OCI-LY1 (cell line): ENCODE measurements around the gene FHL2.

ENCODE experiments used
- H2AFZ ChIP-seq: fragments of 200-600 bp; sonication (generic), shearing (Covaris generic); 2 replicates; pipeline ENCODE4 v1.6.0; 2014; ENCODE audit warnings: antibody characterized with exemption, mild to moderate bottlenecking, low read length
- H3F3A ChIP-seq: fragments of 200-600 bp; sonication (generic), shearing (Covaris generic); 2 replicates; pipeline ENCODE4 v1.6.0; 2014; ENCODE audit warnings: mild to moderate bottlenecking, antibody characterized with exemption, low read length, moderate library complexity; ENCODE audit not compliant: insufficient read depth
- H3K27ac ChIP-seq: fragments of 200-600 bp; sonication (generic); 2 replicates; pipeline ENCODE4 v1.5.1; 2014; ENCODE audit warnings: low read length, mixed run types, mild to moderate bottlenecking, low read depth; ENCODE audit not compliant: poor library complexity, severe bottlenecking
- H3K27me3 ChIP-seq: fragments of 200-600 bp; sonication (generic); 2 replicates; pipeline ENCODE4 v1.6.0; 2014; ENCODE audit warnings: antibody characterized with exemption, mild to moderate bottlenecking, low read length, moderate library complexity; ENCODE audit not compliant: insufficient read depth
- H3K36me3 ChIP-seq: fragments of 200-600 bp; sonication (generic); 2 replicates; pipeline ENCODE4 v1.6.1; 2014; ENCODE audit warnings: mild to moderate bottlenecking, antibody characterized with exemption, low read length, moderate library complexity, mixed read lengths; ENCODE audit not compliant: insufficient read depth
- H3K4me1 ChIP-seq: fragments of 200-600 bp; sonication (generic); 2 replicates; pipeline ENCODE4 v1.5.1; 2014; ENCODE audit warnings: mild to moderate bottlenecking, low read length, moderate library complexity; ENCODE audit not compliant: insufficient read depth, severe bottlenecking
- H3K4me2 ChIP-seq: fragments of 200-600 bp; sonication (generic), shearing (Covaris generic); 2 replicates; pipeline ENCODE4 v1.6.1; 2014; ENCODE audit warnings: low read length
- H3K4me3 ChIP-seq: fragments of 200-600 bp; sonication (generic); 2 replicates; pipeline ENCODE4 v1.5.1; 2014; ENCODE audit warnings: low read length, low read depth, mild to moderate bottlenecking, mixed read lengths; ENCODE audit not compliant: poor library complexity, severe bottlenecking
- H3K79me2 ChIP-seq: fragments of 200-600 bp; shearing (Covaris generic); 2 replicates; pipeline ENCODE4 v1.6.1; 2016; ENCODE audit warnings: mixed run types, low read length, mixed read lengths; ENCODE audit not compliant: insufficient read depth
- H3K9ac ChIP-seq: fragments of 200-600 bp; sonication (generic), shearing (Covaris generic); 2 replicates; pipeline ENCODE4 v1.6.1; 2014; ENCODE audit warnings: mild to moderate bottlenecking, low read length, mixed read lengths
- H3K9me2 ChIP-seq: fragments of 200-600 bp; sonication (generic), shearing (Covaris generic); 2 replicates; pipeline ENCODE4 v1.6.1; 2014; ENCODE audit warnings: low read depth, mild to moderate bottlenecking, low read length, mixed read lengths
- H3K9me3 ChIP-seq: fragments of 200-600 bp; shearing (Covaris generic); 2 replicates; pipeline ENCODE4 v1.6.1; 2014; ENCODE audit warnings: low read length, mixed read lengths
- H4K20me1 ChIP-seq: fragments of 200-600 bp; sonication (generic), shearing (Covaris generic); 2 replicates; pipeline ENCODE4 v1.6.0; 2016; ENCODE audit warnings: mild to moderate bottlenecking, low read length; ENCODE audit not compliant: insufficient read depth
- EZH2 ChIP-seq: fragments of 200-600 bp; sonication (generic), shearing (Covaris generic); IDR thresholded peaks from 2 replicates; pipeline ENCODE4 v1.8.0; 2017; ENCODE audit warnings: borderline replicate concordance, mixed run types, mild to moderate bottlenecking, antibody characterized with exemption, low read length, moderate library complexity, mixed read lengths
- TF ChIP-seq, protein P1 (sequence below): fragments of 200-600 bp; sonication (generic), shearing (Covaris generic); IDR thresholded peaks from 2 replicates; pipeline ENCODE4 v1.5.1; 2017; ENCODE audit warnings: mild to moderate bottlenecking, antibody characterized with exemption, low read length, moderate library complexity, mixed read lengths

Gene FHL2

DNA sequence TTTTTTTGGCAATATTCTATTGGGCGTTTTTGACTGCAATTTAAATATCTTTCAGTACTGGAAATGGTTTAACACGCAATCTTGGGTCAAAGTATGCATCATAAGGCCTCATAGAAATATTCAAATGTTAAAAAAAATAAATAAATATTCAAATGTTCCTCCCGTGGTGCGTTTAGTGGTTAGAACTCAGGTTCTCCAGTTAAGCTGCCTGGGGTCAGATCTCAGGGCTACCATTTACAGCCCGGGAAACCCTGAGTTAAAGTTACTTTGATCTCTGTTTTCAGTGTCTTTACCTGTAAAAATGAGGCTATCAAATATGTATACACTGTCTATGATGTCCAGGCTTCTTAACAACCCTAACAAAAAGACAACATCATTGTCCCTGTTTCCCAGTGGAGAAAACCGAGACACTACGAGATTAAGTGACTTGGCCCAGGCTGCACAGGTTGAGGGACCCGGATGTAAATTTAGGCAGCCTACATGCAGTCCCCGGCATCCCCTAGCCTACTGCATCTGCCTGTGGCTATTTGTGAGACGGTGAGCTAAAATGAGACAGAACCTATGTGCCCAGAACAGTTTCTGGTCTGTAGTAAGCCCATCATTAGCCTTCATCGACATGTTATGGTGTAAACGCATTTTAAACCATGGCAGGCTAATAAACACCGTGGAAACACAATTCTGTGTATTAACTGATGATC is 1.7 kb downstream of the FHL2 start:
- no peaks in the 10 kb centered on the region for H4K20me1 ChIP-seq
- H3K9me2 ChIP-seq = no peaks in the 10 kb centered on the region
- TF ChIP-seq, protein P1, sequence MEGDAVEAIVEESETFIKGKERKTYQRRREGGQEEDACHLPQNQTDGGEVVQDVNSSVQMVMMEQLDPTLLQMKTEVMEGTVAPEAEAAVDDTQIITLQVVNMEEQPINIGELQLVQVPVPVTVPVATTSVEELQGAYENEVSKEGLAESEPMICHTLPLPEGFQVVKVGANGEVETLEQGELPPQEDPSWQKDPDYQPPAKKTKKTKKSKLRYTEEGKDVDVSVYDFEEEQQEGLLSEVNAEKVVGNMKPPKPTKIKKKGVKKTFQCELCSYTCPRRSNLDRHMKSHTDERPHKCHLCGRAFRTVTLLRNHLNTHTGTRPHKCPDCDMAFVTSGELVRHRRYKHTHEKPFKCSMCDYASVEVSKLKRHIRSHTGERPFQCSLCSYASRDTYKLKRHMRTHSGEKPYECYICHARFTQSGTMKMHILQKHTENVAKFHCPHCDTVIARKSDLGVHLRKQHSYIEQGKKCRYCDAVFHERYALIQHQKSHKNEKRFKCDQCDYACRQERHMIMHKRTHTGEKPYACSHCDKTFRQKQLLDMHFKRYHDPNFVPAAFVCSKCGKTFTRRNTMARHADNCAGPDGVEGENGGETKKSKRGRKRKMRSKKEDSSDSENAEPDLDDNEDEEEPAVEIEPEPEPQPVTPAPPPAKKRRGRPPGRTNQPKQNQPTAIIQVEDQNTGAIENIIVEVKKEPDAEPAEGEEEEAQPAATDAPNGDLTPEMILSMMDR = no peak
- TF ChIP-seq EZH2 = no peak
- H3K9me3 ChIP-seq = no peaks in the 10 kb centered on the region
- no peak overlapping the region for H3K27ac ChIP-seq
- H3K4me3 ChIP-seq = no peak overlapping the region
- H2AFZ ChIP-seq = no peak overlapping the region
- no peak overlapping the region for H3K4me2 ChIP-seq
- H3K4me1 ChIP-seq = no peaks in the 10 kb centered on the region
- H3K9ac ChIP-seq = no peak overlapping the region
- H3K36me3 ChIP-seq = no peaks in the 10 kb centered on the region
- H3K79me2 ChIP-seq = no peaks in the 10 kb centered on the region
- no peaks in the 10 kb centered on the region for H3F3A ChIP-seq
- H3K27me3 ChIP-seq = peaks cover 5% of the 10 kb centered on the region; the same call in 1 of the 2 replicates

DNA sequence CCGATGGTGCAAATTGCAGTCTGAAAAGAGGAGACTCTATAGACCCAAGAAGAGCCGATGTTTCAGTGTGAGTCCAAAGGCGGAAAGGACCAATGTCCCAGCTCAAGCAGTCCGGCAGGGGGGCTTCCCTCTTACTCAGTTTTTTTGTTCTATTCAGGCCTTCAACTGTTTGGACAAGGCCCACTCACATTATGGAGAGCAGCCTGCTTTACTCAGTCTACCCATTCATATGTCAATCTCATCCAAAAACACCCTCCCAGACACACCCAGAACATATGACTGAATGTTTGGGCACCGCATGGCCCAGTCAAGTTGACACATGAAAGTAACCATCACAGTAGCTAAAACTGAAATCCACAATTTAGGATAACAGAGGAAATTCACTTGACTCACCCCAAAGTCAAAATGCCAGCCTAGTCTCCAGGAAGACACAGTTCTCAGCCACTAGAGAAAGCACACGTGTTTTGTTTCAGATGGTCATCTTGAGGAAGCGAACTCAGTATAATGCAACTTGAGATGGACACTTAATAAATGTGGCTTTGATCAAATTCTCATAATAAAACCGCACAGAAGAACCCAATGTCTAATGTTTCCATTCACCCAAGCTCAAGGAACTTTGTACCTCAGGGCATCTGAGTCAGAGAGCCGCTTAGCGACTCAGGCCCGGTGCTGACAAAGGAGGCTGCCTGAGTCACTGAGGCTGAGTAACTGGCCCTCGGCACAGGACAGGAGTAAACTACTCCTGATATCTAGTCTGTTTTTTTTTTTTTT is 2.4 kb downstream of the FHL2 start:
- no peaks in the 10 kb centered on the region for H3K79me2 ChIP-seq
- H3F3A ChIP-seq = no peaks in the 10 kb centered on the region
- H3K9ac ChIP-seq = no peak overlapping the region
- H2AFZ ChIP-seq = no peak overlapping the region
- no peaks in the 10 kb centered on the region for H4K20me1 ChIP-seq
- H3K4me2 ChIP-seq = no peak overlapping the region
- no peaks in the 10 kb centered on the region for H3K4me1 ChIP-seq
- no peak overlapping the region for H3K27ac ChIP-seq
- TF ChIP-seq, protein P1 = no peak
- no peak for TF ChIP-seq EZH2
- peaks cover 5% of the 10 kb centered on the region; the same call in 1 of the 2 replicates for H3K27me3 ChIP-seq
- no peaks in the 10 kb centered on the region for H3K9me2 ChIP-seq
- no peaks in the 10 kb centered on the region for H3K9me3 ChIP-seq
- H3K36me3 ChIP-seq = no peaks in the 10 kb centered on the region
- H3K4me3 ChIP-seq = no peak overlapping the region

DNA sequence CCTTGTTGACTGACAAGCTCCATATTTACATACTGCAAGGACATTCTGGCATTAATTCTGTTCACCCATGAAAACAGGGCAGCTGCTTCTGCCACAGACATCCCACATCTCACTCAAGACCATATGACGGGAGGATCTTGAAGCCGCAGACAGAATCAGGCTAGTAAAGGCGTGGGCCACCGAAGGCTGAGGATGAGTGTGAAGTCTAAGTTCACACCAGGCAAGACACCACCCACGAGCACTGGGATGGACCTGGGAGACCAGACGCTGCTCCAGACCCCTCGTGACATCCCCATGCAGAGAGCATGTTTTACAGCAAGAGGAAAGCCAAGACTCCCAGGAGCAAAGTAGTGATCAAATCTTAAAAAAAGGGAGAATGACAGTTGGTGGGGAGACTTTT is 3.2 kb downstream of the FHL2 start:
- Histone ChIP-seq H3K27ac (no peak overlapping the region), H3K9me2 (no peaks in the 10 kb centered on the region), H2AFZ (no peak overlapping the region), H3K9ac (no peak overlapping the region), H3K4me2 (no peak overlapping the region), H3K79me2 (no peaks in the 10 kb centered on the region), H3F3A (no peaks in the 10 kb centered on the region), H3K4me1 (no peaks in the 10 kb centered on the region), H3K9me3 (no peaks in the 10 kb centered on the region), H4K20me1 (no peaks in the 10 kb centered on the region), H3K36me3 (no peaks in the 10 kb centered on the region), H3K4me3 (no peak overlapping the region), H3K27me3 (peaks cover 5% of the 10 kb centered on the region; the same call in 1 of the 2 replicates)
- TF ChIP-seq, protein P1 = no peak
- no peak for TF ChIP-seq EZH2
